NCI-H526 (cell line): Measurements from ENCODE around the gene STK38L.
A peak's percentile ranks its signal among the peaks of the same experiment; 100 is the strongest.

ENCODE experiments used
- DNase-seq, 2 experiments: peaks; one replicate each; lab custom pipeline; 2025; lab: John Stamatoyannopoulos, UW

STK38L gene

GRCh38 chr12:27243804-27244688 lies at the start of gene STK38L:
Gene STK38L, plus strand, starts transcription at chr12:27244286. Its CDS starts 53,435 bp downstream, at chr12:27297721.
- DNase-seq, result peak; percentile 91 to 97

GRCh38 chr12:27194644-27195043 lies 49.4 kb upstream of the STK38L start:
- DNase-seq, result no peak

- DNase-seq, result no peak
Measured at GRCh38 chr12:27198036-27198435, 46.0 kb upstream of the STK38L start.

- DNase-seq, result no peak
Measured at GRCh38 chr12:27199638-27200300, 44.3 kb upstream of the STK38L start.

- DNase-seq, result no peak
Measured at GRCh38 chr12:27201169-27201568, 42.9 kb upstream of the STK38L start.

GRCh38 chr12:27206801-27207502 lies 37.1 kb upstream of the STK38L start:
- DNase-seq, result no peak

GRCh38 chr12:27207615-27208413 lies 36.3 kb upstream of the STK38L start:
- DNase-seq, result no peak

- DNase-seq, result no peak
Measured at GRCh38 chr12:27208414-27208750, 35.7 kb upstream of the STK38L start.

GRCh38 chr12:27209257-27209910 lies 34.7 kb upstream of the STK38L start:
- DNase-seq, result no peak

- no peak for DNase-seq
Measured at GRCh38 chr12:27210187-27210586, 33.9 kb upstream of the STK38L start.

- no peak for DNase-seq
Measured at GRCh38 chr12:27212861-27213260, 31.2 kb upstream of the STK38L start.

- peak; percentile 2 to 54 for DNase-seq
Measured at GRCh38 chr12:27213304-27213703, 30.8 kb upstream of the STK38L start.

GRCh38 chr12:27213830-27214787 lies 30.0 kb upstream of the STK38L start:
- DNase-seq, result no peak

- no peak for DNase-seq
Measured at GRCh38 chr12:27217590-27217989, 26.5 kb upstream of the STK38L start.

GRCh38 chr12:27219693-27220054 lies 24.4 kb upstream of the STK38L start:
- no peak for DNase-seq

GRCh38 chr12:27220055-27220987 lies 23.8 kb upstream of the STK38L start:
- DNase-seq, result no peak

GRCh38 chr12:27220988-27221345 lies 23.1 kb upstream of the STK38L start:
- no peak for DNase-seq

GRCh38 chr12:27221625-27222387 lies 22.3 kb upstream of the STK38L start:
- no peak for DNase-seq
